HG02610 (cell line): ENCODE data around the gene CRACR2A.

ENCODE experiments used
- ATAC-seq: cut with Tn5 transposase; IDR thresholded peaks from one replicate; pipeline ENCODE4 v1.9.1; 2021; ENCODE audit warnings: mild to moderate bottlenecking, moderate library complexity; ENCODE audit not compliant: unreplicated experiment

The CRACR2A gene

DNA sequence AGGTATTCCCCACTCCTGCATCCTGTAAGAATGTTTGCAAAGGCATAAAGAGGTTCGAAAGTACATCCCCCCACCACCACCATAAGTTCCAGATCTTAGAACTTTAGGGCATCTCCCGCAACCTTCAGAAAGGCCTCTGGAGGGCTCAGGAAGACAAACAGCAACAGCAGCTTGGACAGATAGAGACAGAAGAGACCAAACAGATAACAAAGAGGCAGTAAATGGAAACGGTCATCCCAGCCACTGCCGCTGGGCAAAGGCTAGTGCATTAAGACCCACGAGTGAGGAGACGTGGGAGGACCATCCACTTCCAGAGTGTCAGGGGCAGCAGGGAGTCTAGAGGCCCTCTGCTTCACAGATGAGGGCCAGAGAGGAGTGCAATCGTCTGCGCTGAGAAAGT lies 124.3 kb downstream of the CRACR2A start:
- no peak for ATAC-seq

DNA sequence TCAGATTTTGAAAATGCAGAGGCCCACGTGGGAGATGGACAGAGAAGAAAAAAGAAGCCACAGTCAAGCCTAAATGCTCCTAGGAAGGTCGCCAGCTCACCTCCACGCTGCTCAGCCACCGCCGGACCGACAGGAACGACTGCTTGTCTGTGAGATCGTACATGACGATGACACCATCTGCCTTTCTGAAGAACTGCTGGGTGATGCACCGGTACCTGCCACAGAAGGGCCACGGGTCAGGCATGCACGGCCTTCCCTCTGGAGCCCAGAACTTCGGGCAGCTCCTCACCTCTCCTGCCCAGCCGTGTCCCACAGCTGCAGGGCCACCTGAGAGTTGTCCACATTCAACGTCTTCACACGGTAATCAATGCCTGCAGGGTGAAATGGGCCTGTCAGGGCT lies 125.6 kb downstream of the CRACR2A start:
- no peak for ATAC-seq

DNA sequence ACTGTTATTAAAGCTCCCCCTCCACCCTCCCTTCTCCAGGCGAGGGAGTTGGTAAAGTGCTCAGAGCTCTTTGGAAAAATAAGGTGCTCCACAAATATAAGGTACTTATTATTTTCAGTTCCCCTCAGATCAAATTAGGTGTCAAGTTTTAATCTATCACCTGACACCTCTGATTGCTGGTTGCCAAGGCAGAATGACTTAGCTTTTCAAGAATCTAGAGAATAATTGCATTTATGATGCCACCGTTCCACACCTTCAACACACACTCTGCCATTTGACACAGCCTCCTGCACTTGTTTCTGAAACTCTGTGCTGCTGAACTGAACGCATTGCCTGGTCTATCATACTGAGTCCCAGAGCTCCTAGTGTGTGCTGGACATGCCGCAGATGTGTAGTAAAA lies 128.6 kb downstream of the CRACR2A start:
- ATAC-seq: no peak

DNA sequence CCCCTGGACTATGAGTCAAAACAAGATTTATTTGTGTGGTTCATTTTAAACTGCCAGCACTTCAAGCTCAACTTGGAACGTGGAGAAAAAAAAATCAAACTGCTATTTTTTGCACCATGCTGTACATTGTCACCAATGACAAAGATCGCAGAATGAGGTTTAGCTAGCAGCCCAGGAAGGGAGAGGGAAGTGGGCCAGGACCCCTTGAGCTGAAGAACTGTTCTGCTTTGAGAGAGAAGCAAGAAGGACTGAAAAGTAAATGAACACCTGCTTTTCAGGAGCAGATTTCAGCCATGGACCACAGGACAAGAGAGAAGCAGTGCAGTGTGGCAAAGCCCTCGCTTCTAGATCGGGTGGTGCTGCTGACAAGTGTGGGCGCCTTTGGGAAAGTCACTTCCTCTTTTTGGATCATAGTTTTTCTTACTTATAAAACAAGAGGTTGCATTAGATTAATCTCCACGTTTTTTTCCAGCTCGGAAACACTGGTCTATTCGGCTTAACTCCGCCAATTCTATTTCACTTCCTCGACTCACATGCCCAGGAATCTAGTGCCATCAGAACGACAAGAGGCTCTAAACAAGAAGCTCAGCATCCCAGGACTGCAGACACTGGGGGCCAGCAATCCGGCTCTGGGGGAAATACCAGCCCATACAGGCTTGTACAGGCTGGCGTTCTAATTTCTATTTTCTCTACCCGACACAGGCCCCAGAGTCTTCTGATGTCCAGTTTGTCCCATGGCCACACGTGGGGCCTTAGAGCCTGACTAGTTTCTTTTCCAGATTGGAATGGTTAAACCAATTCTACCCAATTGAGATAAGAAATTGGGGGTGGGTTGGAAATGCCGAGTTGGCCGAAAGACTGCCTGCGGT lies 129.9 kb downstream of the CRACR2A start:
- no peak for ATAC-seq

DNA sequence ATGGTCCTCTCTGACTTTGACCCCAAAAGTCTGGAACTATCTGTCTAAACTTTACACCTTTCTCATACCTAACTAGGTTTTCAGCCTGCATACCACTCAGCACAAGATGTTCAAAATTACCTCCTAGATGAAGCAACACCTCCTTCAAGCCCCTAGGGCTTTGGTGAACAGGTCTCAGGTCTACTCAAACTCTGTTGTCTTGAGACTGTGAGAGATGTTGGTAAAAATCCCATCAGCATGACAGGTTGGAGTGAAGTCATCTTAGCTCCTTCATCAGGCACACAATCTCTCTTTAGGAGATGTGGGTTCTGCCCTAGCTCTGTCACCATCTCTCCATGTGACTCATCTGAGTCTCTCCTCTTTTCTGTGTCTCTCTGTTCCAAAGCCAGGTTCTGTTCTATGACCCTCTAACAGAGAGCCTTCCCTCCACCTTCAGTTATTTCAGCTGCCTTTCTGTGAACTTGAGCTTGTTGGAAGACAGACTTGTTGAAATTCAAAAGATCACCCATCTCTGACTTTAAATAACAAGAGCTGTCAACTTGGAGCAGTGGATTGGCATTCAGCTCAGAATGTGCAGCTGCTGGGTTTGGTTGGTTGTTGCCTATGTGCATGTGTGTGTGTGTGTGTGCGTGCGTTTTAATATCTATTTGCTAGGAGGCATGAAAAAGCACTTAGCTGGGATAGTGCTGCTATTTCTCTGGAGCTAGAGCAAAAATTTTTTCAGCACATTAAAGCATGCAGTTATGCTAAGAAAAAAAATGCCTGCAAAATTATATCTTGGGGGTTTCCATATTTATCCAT lies 130.7 kb downstream of the CRACR2A start:
- ATAC-seq: no peak

DNA sequence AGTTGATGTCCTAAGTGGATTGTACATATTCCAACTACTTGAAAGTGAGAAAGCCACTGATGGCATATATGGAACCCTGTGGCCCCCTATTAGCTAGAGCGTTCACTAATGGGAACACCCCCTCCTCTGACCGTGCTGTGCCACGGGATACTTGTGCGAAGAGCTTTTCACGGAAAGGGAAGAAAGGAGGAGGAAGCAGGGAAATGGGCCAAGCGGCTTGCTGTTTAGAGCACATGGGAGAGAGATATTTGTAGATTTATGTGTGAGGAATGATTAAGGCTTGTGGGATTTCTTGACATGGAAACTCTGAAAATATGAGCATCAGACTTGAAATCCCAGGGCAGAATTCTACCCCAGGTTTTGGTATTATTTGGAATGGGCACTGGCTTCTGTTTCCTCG lies 132.1 kb downstream of the CRACR2A start:
- ATAC-seq: no peak

DNA sequence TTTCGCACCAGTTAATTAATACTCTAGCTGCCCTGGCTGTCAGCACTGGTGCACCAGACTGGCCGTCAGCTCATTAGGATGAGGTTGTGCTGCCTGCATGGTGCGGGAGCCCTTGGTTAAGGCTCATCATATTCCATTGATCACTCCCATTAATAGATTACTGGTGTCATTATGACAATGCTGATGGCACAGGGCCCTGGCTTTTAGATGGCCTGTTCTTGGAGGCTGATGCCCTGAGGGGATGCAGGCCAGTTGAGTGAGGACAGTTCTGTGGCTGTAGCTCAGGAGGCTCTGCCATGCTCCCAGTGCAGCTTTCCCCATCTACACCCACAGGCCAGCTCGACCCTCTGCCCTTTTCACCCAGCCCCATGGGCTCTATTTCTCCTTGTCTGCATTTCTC lies 135.3 kb downstream of the CRACR2A start:
- ATAC-seq: no peak

DNA sequence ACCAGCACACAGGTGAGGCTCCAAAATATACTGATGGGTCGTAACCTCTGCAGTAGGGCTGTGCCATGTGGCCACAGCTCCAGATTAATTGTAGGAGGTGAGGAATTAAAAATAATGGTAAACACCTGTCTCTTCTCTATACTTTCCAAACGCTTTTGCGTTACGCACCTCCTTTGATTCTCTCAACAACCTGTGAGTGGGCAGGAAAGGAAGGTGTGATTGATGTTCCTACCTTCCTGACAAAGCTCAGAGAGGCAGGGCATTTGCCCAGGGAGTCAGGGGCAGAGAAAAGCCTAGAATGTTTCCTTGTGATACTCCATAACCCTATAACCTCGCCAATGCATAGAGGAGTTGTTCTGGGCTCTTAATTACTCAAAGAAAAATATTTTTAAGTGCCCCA lies 137.0 kb downstream of the CRACR2A start:
- ATAC-seq: no peak

DNA sequence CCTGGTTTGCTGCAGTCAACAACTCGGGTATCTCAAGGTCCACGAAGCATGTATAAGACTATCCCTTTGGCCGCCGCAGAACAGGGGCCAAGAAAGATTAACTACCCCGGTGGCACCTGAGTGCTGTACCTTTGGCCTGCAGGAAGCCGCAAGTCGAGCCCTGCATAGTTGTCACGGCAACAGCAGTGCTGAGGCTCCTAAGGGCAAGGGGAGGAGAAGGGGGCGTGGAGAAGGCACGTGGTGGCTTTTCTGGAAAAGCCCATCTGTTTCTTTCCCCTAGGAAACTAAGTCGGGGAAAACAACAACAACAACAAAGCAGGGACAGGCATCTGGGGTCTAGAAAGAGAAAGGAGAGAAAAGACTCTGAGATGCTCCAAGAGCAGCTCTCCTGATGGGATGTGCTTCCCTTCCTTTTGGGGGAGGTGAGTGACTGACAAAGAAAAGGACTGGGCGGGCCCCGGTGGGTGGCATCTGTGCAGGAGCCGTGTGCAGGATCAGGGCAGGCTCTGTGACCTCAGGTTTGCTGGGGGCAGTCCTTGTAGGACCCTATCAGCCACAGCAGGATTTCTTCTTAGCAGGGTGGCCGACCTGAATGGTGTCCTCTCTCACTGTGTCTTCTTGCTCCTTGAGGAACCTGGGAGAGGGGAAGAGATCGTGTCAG lies 138.0 kb downstream of the CRACR2A start:
- no peak for ATAC-seq

DNA sequence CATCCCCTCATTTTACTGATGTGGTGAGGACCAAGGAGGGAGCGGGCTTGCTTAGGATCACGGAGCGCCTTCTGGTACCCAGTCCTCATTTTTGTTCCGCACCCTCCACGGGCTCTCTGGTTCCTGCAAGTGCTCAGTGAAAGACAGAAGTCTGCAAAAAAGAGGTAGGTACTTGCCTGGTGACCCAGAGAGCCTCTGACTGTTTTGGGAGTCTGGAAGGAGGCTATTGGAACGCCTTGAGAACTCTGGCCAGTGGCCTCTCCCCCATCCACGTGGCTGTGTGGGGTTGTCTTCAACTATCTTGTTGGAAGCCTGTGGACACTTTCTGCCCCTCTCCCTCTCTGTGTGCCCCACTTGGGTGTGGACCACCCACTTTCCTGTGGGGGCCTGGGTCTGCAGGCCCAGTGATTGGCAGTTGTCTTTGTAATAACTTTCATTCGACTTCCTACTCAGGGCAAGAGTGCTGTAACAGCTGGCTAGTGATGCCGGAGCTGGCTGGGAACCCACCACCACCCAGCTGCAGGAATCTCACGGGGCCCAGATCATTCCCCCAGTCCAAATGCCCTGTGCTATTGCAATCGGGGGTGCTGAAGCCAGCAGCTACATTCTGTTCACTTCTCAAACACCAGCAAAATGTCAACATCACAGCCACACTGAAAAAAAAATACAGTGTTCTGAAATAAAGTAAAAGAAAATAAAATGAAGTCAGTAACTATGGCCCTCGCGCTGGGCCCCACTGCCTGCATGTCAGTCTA lies 139.1 kb downstream of the CRACR2A start:
- ATAC-seq: no peak

DNA sequence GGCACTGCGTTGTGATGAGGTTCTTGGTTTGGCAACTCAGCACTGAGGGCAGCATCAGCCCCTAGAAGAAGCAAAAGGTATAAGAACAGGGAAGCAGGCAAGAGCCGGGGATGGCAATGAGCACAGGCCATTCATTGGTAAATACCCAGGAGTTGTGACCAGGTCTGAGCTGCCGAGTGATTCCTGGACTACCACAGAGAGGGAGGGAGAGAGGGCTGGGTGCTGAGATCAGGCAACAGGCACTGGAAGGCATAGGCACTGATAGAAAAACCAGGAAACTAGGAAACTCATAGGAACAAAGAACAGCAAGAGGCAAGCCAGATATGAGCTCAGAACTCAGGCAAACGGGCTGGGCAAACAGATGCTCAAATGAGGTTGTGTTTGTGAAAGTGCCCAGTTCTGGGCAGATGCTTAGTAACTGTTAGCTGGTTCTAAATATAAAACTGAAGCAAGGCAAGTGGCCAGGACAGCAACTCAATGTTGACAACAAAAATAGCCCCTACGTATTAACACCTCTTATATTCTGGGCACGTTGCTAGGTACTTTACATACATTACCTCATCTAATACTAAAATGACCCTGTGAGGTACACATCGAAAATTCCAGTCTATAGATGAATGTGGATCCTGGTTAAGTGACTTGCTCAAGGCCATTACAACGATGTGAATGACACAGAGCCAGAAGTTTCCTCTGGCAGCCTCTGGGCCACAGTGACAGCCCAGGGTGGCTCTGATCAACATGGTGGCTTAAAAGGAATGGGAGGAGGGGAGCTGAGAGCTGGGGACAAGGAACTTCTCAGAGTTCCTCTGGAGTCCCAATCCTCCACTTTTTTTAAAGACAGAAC lies 140.8 kb downstream of the CRACR2A start:
- ATAC-seq: no peak

DNA sequence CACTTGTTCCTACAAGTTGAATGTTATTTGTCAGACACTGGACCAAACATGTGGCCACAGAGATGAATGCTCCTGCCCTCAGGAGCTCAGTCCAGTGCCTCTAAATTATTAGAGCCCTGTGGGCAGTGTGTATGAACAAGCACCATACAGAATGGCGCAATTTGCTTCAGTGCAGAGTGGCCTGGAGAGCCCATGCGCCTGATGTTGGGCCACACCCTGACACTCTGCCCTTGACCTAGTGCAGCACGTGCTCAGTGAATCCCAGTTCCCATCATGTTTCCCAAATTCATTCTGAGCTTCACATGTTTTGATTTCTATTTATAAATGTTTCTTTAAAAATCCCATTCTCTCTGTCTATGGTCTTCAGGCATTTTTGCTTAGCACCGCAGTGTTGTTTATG lies 145.1 kb downstream of the CRACR2A start:
- no peak for ATAC-seq

DNA sequence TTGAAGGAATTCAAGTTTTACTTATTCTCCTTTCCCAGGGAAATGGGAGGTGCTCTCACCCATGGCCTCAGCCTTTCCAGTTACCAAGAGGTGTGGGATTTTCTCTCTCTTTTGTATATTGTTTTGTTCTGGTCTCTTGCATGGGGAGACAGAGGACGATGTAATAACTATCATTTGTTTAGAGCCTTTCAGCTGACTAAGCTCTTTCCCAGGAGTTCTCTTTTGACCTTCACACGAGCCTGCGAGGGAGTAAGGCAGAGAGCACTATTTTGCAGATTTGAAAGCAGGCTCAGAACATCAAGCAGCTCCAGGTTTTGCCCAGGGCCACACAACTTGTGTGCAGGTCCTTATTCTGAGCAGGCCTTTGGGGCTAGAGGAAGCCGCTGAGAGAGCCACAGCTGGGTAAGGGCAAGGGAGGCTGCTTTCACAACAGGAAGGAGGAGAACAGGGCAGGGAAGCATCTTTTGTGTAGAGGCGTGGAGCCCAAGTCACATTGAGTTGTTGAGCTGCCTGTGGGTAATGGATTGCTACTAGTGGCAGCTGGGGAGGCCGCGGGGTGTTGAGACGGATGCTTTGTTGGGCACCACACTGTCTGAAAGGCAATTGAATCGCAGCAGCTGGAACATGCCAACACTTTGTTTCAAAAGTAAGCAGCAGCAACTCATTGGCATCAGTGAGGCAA lies 145.7 kb downstream of the CRACR2A start:
- ATAC-seq: no peak

DNA sequence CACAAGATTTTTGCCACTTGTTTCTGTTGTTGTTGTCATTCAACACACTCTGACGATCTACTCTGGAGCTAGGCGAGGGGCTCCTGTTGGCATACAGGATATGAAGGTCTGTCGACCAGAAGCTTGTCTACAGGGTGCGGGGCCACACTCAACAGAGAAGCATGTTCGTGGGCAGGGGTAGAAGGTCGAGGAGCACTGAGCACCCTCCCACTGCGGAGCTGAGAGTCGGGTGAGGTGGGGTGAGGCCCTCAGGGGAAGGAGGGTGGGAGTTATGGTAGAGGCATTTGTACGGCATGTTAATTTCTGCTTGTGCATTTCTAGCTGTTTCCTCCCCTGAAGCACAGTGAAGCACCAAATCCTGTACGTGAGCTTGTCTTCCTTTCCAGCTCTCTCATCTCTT lies 146.8 kb downstream of the CRACR2A start:
- ATAC-seq: no peak

DNA sequence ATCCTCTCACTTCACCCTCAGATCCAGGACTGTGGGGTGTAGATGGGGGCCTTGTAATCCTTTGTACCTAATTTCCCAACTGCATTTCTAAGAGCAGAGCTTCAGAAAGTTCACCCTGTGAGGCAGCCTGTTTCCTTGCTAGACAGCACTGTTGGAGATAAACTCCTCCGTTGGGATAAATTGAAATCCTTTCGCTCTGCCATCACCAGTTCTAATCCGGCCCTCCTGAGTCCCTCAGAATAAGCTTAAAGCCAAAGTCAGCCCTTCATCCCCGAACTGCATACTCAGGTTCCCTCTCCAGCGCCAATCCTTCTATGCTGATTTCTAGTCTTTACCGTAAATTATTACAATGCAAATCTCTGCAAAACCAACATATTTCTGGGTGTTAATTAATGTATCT lies 147.2 kb downstream of the CRACR2A start:
- no peak for ATAC-seq

DNA sequence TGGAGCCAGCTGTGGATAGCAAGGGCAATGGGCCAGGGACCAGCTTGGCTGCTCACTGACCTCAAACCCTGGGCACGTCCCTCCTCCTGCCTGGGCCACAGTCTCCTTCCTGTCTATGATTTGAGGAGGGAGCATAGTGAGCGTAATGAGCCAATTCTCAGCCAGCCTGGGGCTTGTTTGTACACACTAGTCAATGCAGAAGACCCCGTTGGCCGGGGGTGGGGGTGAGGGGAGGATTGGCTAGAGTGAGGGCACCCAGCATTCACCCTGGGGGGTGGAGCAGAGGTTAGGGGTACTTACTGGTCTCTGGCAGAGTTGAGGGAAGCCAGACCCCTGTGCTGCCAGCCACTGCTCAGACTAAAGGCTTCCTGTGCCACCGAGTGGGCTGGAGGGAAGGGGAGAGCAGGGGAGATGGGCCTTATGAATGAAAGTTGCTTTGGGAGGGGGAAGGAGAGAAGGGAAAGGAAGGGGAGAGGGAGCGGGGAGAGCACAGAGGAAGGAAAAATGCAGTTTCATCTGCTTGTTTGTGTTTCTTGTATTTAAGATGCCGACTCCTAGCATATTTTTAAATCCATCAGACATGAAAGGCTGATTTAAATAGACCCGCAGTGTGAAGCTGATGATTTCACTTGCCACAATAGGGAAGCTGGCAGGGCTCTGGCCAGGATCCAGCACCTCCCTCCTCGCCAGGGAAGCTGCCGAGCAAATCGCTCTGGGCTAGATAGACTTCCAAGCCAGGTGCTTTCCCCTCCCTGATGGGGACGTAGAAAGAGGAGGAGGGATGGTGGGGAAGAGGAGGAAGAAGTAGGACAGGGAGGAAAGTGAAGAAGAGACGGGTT lies 147.9 kb downstream of the CRACR2A start:
- no peak for ATAC-seq

DNA sequence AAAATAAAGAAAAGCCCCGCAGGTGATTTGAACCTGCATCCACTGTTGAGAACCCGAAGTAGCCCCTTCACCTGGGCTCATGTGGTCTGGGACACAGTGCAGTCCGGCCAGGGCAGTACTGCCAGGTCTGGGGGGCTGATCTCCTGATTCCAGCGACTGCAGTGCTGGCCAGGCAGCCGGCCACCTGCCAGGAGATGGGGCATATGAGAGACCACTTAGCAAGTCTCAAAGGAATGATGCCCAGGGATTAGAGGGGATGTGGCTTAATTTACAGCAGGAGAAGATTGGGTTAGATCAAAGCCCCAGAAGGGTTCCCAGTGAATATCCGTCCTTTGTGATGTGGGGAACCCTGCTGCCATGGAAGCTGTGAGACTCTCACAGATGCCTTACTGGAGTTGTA lies 148.6 kb downstream of the CRACR2A start:
- no peak for ATAC-seq

DNA sequence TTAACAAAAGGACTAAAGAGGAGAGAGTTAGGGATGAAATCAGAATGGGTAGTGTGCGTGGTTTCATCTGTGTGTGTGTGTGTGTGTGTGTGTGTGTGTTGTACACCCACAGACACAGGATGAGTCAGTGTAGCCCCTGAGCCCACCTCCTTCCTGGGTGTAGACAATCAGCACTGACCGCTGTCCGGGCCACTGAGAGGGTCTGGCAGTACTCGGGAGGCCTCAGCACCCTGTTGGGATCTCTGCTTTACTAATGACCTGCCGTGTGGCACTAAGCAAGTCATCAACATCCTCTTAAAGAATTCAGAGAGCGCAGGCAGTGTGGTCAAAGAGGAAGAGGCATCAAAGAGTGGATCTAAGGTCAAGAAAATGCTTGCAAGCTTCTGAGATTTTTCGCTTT lies 149.3 kb downstream of the CRACR2A start:
- no peak for ATAC-seq

DNA sequence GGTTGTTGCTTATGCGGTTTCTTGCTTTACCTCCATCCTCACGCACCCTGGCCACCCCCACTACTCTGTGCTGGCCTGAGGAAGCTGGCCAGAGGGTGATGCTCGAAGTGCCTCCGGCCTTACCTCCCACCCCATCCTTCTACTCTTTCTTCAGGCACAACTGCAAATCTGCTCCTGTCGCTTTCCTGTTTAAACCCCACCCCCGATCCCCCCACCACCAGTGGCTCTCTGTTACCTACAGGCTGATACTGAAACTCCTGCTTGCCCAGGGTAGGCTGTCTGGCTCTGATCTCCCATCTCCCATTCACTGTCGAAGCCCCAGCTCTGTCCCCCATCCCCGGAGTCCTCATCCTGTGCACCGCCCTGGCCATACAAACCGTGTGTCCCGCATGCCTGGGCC lies 150.4 kb downstream of the CRACR2A start:
- ATAC-seq: no peak
